ENCODE data around the gene CANT1.

Gene CANT1

DNA sequence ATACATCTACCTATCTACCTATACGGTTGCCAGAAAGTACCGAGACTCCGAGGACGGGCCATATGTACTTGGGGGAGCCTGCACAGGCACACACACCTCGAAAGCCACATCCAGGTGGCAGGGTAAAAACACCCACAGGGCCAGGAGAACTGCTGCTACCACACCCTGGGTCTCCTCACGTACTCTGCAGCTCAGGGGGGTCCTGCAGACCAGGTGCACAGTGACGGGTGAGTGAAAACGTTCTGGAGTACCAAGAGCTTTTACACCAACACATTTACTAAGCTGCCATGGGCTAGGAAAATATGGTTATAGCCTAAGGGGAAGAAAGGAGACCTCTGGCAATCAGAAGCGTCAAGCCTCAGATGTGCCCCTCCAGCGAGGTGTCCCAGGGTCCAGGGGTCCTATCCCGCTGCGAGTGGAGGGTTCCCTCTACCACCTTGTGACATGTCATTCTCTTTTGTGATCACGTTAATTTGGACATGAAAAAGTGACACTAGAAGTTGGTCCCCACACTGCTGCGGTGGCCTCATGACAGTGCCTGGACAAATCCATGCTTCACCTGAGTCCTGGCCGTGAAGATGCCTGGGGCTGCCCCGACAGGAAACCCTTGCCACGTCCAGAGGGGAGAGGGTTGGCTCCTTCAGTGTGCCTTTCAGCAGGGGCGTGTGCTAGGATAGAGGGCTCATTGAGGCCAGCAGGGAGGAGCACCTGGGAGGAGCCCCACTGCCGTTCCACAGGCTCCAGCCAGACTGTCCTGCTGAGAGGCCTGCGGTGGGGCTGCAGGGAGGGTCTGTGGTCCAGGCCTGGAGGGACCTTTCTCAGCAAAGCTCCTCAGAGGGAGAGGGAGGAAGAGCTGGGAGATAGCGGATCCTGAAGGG is 1.8 kb downstream of the CANT1 start:
- DNase-seq, result no peak

DNA sequence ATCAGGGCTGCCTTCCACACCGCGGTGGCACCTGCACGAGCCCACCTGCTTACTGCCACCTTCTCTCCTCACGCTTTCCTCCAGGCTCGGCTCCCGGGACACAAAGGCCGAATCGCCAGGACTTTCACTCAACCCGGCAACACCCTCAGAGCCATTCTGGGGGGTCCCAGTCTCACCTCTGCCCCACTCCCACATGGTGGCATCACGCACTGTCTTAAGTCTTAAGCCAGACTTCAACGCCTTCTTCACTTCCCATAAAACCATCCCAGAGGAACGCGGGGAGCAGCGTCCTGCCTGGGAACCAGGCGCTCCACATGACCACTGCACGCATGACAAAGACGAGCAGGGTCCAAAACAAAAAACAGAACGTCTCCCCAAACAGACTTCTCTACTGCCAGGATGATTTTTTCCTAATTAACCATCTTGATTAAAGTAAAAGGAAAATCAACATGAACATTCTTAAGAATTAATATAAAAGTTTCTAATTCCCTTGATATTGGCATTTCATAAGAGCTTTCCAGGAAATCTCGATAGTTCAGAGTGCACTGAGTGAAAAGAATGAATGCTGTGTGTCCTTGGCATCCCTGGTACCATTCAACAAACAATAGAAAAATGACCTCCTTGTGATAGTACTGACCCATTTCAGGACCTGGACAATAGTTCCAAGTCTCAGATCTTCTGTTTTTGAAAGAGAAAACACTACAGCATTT is 2.6 kb downstream of the CANT1 start:
- no peak for DNase-seq

DNA sequence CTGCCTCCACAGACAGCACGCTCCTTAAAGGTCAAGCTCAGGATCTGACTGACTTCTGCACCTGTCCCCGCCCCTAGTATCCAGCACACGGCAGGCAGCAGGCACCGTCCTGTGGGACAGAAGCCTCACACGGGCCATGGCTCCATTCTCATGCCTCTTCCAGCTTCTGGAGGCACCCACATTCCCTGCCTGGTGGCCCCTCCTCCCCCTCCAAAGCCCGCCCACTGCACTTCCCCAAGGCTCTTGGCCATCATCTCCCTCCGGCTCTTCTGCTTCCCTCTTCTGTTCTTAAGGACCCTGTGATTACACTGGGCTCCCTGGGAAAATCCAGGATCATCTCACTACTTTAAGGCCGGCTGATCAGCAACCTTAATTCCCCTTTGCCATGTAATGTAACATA is 3.5 kb downstream of the CANT1 start:
- DNase-seq, result no peak

DNA sequence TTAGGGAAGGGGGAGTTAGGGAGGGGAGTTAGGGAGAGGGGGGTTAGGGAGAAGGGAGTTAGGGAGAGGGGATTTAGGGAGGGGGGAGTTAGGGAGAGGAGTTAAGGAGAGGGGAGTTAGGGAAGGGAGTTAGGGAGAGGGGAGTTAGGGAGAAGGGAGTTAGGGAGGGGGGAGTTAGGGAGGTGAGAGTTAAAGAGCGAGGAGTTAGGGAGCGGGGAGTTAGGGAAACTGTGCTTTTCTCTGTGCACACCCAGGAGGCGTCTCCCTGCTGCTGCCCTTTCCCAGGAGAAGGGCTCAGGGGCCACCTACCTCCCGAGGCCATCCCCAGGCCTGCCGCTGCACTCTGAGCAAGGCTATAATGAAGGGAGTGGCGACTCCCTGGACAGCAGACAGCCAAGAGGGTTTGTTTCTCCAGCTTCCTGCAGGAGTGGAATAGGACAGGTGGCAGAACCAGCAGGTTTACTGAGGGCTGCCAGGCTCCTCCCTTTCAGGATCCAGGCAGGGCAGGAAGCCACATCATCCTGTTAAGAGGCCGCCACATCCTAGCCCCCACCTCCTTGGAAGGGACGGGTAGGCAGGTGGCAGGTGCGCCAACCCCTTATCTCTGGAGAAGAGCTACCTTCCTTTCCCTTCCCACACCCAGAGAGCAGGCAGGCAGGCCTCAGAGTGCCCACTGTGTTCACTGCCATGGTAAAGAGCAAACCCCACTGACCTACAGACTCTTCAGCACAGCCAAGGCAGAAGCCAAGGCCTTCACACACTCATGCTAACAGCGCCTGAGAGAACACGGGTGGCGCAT is 4.3 kb downstream of the CANT1 start:
- DNase-seq, result no peak

DNA sequence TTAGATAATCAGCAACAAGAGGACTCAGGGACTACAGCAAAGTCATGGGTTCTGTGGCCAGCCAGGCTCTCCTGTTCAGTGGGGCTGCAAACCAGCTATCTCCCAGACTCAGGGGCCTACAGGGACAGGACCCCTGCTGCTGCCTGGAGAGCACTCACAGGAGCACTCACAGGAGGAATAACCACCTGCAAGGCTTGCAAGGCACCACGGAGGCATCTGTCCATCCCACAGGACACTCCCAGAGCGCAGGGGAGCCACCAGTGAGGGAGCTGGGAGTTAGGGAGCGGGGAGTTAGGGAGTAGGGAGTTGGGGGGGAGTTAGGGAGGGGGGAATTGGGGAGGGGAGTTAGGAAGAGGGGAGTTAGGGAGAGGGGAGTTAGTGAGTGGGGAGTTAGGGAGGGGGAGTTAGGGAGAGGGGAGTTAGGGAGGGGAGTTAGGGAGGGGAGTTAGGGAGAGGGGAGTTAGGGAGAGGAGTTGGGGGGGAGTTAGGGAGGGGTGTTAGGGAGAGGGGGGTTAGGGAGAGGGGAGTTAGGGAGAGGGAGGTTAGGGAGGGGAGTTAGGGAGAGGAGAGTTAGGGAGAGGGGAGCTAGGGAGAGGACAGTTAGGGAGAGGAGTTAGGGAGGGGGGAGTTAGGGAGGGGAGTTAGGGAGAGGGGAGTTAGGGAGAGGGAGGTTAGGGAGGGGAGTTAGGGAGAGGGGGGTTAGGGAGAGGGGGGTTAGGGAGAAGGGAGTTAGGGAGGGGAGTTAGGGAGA is 5.7 kb downstream of the CANT1 start:
- no peak for DNase-seq

DNA sequence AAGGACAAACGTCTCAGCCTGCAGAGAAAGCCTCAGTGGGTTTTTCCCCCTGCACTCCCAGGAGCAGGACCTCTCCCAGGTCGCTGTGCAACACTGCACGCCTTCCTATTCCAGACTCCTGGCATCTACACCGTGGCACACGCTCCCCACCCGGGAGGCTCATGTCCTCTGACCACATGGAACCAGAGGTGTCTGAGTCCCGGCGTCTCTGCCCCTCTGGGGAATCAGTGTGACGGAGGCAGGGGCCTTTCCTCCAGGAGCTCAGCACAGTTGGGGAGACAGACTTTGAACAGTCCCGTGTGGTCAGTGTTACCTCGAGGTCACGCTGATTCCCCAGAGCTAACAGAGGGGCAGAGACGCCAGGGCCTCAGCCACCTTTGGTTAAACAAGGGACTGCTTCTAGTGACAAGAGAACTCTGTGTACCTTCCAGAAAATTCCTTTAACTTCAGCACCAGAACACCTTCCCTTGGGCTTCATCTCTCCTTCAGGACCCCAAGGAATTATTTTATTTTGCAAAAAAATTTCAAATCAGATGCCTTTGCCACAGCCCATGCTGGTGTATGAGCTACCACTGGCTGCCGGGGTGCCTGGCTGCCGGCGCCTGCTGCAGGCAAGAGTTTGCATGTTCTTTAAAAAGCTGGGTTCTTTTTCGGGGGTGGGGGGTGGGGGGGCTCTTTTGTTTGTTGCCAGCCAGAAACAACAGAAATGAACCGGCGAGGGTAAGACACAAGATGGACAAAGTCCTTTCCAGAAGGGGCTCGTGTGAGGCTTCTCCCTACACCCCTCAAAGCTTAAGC is 6.6 kb downstream of the CANT1 start:
- no peak for DNase-seq

DNA sequence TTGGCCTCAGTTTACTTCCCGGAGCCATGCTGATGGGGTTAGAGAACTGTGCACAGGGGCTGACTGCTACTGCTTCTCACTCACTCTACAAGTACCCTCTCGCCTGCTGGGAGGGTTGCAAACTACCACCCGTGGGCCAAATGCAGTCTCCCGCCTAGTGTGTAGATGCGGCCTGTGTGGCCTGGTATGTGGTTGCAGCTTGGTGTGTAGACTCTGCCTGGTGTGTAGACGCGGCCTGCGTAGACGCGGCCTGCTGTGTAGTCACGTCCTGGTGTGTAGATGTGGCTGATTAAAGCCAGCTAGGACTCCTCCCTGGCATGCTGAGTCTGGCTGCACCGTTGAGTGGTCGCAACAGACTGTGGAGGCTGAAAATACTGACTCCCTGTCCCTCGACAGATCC is 7.3 kb downstream of the CANT1 start:
- DNase-seq, result no peak

DNA sequence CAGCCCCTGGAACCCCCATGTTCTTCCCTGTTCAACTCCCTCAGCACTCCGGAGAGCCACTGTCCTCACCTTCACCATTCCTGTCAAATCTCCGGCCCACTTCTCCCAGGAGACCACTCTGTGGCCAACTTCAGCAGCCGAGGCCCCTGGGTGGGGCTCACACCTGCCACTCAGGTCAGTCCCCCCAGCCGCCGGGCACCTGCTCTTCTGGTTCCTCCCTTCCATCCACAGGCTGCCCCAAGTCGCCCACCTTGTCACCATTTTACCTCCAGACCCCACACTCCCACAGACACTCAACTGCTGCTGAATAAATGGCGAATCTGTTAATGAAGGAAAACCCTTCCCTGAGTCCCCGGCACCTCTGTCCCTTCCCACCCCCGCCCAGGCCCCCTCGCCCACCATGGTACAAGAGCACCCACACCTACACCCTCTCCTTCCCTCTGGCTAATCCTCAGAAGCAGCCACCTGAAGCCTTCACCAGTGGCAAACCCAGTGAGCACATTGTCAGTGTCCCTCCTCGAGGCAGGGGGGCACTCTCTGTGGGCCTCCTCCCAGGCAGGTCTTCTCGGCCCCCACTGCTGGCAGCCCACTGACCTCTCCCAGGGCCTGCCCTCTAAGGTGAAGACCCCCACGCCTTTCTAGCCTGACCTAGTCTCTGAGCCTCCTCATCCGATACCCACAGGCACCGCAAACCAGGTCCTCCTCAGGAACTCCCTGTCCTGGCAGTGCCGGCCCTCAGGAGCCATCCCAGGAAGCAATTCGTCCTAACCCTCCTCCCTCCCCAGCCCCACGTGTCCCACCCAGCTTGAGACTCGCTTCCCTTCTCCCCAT is 8.2 kb downstream of the CANT1 start:
- no peak for DNase-seq

DNA sequence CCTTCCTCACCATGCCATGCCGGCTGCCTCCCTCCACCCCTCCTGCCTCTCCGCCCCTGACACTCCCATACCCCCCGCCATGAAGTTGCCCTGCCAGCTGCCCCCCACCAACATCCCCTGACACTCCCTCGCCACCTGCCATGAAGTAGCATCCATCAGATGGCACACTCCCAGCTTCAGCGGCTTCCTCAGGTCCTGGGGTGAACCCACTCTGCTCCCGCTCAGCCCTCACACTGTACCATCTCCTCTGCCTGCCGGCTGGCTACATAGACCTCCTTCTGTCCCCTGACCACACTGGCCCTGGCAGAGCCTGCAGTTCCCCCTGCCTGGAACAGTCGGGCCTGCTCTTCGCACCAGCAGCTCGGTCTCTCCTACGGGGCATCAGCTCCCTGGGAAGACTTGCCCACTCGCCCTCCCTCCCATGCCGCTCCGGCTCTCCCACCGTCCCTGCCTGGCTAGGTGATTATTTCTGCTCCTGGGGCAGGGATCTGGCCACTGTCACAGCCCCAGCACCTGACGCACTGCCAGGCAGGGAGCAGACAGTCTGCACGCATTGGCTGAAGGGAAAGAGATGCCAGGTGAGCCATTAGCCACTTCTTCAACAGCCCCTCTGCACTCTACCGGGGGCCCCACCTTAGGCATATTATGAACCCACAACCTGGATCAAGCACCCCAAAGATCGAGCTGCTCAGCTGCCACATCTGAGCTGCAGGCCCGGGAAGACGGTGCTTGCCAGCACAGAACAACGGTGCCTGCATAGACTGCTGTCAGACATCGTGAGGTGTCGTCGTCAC is 9.0 kb downstream of the CANT1 start:
- no peak for DNase-seq

DNA sequence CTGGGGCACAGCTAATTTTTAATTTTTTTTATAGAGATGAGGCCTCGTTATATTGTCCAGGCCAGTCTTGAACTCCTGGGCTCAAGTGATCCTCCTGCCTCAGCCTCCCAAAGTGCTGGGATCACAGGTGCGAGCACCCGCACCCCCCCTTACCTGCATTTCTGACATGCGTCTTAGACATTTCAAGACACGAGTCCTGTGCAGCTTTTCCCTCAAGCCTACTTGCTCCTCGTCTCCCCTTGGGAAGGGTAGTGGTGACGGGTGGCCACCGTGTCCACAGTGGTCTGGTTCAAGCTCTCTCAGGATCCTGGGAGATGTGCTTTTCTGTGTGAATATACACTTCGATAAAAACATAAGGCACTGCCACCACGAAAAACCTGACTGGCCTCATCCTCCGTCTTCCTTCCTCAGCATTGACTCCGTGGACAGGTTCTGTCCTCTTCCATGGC is 9.6 kb downstream of the CANT1 start:
- no peak for DNase-seq

DNA sequence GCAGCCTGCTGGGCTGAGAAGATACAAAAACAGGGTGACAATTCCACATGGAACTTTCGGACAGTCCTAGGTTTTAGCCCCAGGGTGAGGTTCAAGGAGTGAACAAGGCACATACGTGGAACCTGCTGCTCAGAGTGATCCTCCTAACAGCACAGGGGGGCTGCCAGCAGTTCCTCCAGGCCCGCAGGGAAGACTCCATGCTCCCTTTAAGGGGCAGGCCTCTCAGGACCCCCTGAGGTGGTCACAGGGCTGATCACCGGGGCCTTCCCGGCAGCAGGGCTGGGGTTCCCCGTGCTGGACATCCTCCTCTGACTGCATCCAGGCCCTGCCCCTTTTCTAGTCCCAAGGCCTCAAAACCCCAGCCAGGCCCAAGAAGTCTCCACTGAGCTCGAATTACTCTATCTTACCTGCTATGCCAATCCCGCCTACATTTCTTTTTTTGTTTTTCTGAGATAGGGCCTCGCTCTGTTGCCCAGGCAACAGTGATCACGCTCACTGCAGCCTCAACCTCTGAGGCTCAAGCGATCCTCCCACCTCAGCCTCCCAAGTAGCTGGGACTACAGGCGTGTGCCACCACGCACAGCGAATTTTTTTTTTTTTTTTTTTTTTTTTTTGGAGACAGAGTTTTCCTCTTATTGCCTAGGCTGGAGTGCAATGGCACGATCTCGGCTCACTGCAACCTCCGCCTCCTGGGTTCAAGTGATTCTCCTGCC is 10.4 kb downstream of the CANT1 start:
- DNase-seq, result no peak

DNA sequence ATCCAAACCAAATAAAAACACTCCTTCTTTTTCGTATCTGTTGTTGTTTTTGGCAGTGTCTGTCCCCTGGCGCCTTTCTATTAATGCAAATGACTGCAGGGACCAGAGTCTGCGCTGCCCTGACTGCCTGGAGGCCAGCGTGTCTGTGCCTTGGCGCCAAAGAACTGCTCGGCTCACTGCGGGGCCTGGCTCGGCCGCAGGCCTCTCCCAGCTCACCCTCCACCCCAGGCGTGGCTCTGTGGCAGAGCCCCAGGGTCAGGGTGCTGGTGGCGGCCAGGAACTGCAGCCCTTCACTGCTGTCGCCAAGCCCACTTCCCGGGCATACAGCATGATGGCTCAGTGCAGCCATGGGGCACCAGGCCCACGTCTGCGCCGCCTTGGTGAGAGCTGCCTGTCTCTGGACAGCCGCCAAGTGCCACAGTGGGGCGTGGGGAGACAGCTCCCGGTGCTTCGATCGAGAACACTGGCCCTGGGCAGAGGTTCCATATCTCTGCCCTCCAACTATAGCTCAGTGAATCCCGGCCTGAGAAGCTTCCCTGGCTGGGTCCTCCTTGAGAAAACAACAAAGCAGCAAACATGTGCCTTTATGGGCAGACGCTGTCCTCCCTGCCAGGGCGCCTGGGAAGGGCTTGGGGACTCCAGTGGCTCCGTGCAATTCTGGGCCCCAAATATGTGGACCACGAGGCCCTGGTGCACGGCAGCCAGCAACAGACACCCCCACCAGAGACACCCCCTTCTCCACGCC is 11.1 kb downstream of the CANT1 start:
- DNase-seq, result peak in 1 of 2 donors; percentile 35

DNA sequence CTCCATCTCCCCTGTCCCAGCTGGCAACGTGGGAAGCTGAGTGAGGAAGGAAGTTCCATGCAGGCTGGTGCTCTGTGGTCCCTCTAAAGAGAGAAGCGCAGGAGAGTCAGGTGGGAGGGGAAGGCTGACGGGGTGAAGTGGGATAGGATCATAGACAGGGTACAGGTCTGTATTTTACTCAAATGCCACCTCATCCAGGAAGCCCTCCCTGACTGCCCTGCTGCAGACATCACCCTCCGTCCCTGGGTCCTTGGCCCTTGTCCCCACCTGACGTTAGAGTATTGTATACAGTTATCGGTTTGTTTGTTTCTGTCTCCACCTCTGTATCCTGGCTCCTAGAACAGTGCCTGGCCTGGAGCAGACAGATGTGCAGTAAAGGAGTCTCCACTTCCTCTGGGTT is 11.7 kb downstream of the CANT1 start:
- no peak for DNase-seq

DNA sequence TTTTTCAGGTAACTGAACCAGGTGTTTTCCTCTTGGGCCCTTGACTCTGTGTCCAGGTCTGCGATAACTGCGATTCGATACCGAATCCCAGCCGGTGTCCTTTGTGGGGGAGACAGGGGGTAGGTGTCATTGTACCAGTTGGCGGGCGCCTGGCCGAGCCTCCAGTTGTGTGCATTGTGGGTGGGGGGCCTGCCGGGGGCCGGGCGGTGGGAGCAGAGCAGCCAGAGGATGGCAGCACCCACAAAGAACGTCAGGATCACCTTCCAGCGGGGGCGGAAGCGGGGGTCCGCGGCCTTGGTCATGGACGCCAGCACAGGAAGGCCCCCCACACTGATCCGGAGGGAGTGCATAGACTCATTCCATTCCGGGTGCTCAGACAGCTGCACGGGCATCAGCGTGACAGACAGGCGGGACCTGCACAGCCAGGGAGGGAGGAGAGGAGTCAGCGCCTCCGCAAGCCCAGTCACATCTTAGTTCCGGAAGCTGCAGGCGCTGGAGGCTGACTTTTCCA is 12.3 kb downstream of the CANT1 start:
- no peak for DNase-seq

DNA sequence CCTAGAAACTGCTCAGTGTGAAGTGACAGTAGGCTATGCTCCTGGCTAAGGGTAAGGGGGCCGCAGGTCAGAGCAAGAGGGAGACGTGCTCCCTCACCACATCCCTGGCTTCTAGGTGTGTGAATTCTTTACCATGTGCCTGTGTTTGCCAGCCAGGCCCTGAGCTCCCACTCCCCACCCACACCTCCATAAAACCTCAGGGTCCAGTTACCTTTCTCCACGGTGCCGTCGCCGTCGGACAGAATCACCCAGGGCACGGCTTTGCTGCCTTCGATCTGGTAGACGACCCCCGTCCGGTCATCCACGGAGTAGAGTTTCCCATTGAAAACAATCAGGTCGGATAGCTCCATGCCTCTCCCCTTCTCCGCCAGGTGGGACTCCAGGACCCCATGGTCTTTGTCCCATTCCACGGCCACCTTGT is 12.8 kb downstream of the CANT1 start:
- DNase-seq, result no peak

DNA sequence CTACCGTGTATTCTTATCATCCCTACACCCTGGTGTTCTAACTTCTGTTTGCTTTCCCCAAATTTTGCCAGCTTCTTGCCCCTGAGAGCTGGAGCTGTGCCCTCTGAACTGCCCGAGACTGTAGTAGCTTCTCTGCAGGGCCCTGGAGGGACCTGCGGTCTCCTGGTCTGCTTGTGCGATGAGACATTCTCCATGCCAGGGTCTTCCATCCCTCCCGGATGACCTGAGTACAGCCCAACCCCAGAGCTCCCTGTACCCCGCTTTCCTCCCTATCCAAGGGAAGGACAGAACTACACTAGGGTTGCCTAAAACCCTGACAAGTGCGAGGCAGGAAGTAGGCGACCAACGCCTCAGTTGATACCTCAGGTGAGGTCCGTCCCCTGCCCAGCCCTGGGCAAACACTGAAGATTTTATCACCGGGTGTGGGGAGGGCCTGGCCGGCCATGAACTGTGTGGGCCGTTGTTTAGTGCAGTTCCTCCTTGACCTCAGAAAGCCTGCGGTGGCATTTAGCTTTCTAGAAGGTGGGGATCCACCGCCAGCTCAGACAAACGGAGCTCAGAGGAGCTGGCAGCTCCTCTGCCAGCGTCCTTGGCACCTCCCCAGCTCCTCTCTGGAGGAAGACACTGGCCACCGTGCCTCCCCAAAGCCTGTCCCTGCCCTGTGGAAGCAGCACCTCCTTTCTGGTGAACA is 13.7 kb downstream of the CANT1 start:
- DNase-seq, result peak in 1 of 2 donors; percentile 27

DNA sequence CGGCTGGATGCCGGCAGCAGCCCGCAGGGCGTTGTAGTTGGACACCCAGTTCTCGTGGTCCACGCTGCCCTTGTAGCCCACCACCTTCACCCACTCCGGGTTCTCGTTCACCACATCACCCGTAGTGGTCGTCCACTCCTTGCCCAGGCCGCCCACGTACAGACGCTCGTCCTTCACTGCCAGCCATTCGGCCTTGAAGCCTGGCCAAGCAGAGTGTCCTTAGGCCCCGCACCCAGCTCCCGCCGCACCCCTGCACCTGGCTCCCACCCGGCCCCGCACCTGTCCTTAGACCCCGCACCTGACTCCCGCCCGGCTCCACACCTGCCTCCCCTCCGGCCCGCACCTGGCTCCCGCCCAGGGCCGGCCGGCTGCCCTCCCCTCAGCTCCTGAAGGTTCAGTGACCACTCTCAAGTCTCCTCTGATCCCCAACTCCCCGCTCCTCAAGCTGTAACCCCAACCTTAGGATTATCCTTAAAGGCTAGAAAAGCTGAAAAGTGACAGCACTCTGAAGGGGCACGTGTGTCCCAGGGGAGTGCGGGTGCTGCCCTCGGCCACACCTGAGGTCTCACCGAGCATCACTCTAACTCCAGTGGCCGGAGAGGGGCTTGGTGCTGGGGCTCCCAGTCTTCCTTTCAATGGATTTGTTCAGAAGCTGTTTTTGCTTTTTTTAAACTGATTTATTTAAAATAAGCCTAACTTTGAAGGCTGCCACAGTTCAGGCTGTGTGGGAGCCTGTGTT is 14.4 kb downstream of the CANT1 start:
- no peak for DNase-seq

Measured in hippocampal formation (tissue), 2 donors.